Measurements from ENCODE around the gene RRP8. TPM values are rescaled to one million over a fixed set of nuclear protein-coding genes. Genes with fewer than 3 reads are reported as not detected.

The RRP8 gene
- total RNA-seq, 1 experiment from 2014 or later, result 16.0 TPM

DNA sequence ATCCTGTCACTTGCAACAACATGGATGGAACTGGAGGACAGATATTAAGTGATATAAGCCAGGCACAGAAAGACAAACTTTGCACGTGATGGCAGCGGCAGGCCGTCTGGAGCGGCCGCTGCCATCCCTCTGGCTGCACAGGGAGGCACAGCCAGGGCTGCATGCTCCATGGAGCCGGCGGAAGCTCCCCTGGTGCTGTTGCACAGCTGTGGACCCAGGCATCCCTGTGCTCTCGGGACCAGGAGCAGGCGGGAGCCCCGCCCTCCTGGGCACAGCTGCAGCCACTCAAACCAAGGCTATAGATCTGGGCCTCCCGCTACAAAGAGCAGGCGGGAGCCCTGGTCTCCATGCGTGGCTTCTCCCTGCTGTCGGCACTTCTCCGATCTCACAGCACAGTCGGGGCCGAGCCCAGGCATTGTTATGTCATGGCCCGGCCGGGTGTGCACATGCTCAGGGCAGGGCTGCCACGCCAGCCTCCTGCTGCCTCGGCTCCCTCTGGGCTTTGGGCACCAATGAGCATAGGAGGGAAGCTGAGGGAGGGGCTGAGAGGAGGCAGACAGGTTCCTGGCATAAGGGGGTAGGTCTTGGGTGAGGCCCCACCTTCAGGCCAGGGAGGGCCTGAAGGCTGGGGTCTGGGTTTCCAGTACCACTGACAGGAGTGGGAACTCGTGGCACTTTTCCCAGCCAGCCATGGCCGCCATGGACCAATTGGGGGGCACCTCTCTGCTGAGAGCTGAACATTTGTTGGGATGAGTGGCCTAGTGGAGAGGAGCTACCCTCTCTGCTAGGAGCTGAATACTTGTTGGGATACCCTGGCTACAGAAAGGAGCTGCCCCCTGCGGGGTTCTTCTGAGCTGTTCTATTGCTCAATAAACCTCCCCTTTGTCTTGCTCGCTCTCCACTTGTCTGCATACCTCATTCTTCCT lies 16.7 kb downstream of the RRP8 start:
- Histone ChIP-seq H3K56ac (ENCODE audit: insufficient read length, low read depth, low read length) (no peak overlapping the region), H3K23ac (ENCODE audit: insufficient read length, low read depth, low read length) (no peak overlapping the region), H2BK12ac (ENCODE audit: insufficient read length, low read depth, low read length) (no peak overlapping the region), H3K23me2 (ENCODE audit: insufficient read length, low read depth, low read length, poor library complexity, severe bottlenecking) (no peaks in the 10 kb centered on the region), H2BK20ac (ENCODE audit: low read depth, low read length, poor library complexity, severe bottlenecking) (no peak overlapping the region), H3K27me3 (ENCODE audit: insufficient read depth, low read length) (no peaks in the 10 kb centered on the region), H3K4me1 (ENCODE audit: insufficient read depth, low read length) (no peaks in the 10 kb centered on the region), H3K14ac (ENCODE audit: insufficient read depth, low read length) (no peak overlapping the region), H2BK5ac (ENCODE audit: insufficient read length, low read length) (no peak overlapping the region), H3K18ac (ENCODE audit: insufficient read length, low read depth, low read length) (no peak overlapping the region), H3K79me1 (ENCODE audit: insufficient read depth, low read depth, low read length, poor library complexity, severe bottlenecking) (no peaks in the 10 kb centered on the region), H2BK15ac (ENCODE audit: low read depth, low read length) (no peak overlapping the region), H3K9ac (ENCODE audit: extremely low read depth, insufficient read length, low read length) (no peak overlapping the region), H3K4me2 (ENCODE audit: insufficient read depth, insufficient read length, low read length) (no peak overlapping the region), H4K8ac (replicated peaks; ENCODE audit: insufficient read length, low read depth, low read length) (no peak overlapping the region), H3K9me3 (ENCODE audit: control insufficient read depth, low read depth, low read length) (no peaks in the 10 kb centered on the region), H3K79me2 (ENCODE audit: insufficient read depth, low read length) (no peaks in the 10 kb centered on the region), H3K4ac (ENCODE audit: low read depth, low read length) (no peak overlapping the region), H4K20me1 (ENCODE audit: control insufficient read depth, insufficient read depth, insufficient read length) (no peaks in the 10 kb centered on the region), H2AFZ (ENCODE audit: low read length) (no peak overlapping the region), H4K5ac (ENCODE audit: insufficient read length, low read depth, low read length) (no peak overlapping the region), H2BK120ac (ENCODE audit: low read depth, low read length, poor library complexity, severe bottlenecking) (no peak overlapping the region), H3T11ph (ENCODE audit: low read length) (no peak overlapping the region), H3K27ac (ENCODE audit: insufficient read length, low read depth, low read length) (no peak overlapping the region), H2AK5ac (ENCODE audit: insufficient read length, low read length) (no peak overlapping the region), H4K91ac (ENCODE audit: insufficient read length, low read depth, low read length) (no peak overlapping the region)
- no CpG with 5 or more reads among the region's 25 CpGs for WGBS (ENCODE audit: extremely low coverage, insufficient read length, low lambda C conversion rate)
- no peaks in the 10 kb centered on the region for H3K27me3 Mint-ChIP-seq (ENCODE audit: low read depth)
- peaks cover under 1% of the 10 kb centered on the region in 2 experiments; a peak in 3 of 4 replicates for H3K4me1 Mint-ChIP-seq
- peaks cover 7 to 17% (median 9%) of the 10 kb centered on the region in 3 experiments; a peak in 5 of 7 replicates for H3K36me3 Mint-ChIP-seq (ENCODE audit: insufficient read depth in 1 of 3, low read depth in 3 of 3)
- peak overlapping the region in 1 of 3 experiments; percentile 46; a peak in 1 of 7 replicates for H3K27ac Mint-ChIP-seq
- H3K4me3 Mint-ChIP-seq, result no peak overlapping the region
- peaks cover 19 to 20% of the 10 kb centered on the region in 2 experiments for H3K9me3 Mint-ChIP-seq
- TF ChIP-seq, protein P1, sequence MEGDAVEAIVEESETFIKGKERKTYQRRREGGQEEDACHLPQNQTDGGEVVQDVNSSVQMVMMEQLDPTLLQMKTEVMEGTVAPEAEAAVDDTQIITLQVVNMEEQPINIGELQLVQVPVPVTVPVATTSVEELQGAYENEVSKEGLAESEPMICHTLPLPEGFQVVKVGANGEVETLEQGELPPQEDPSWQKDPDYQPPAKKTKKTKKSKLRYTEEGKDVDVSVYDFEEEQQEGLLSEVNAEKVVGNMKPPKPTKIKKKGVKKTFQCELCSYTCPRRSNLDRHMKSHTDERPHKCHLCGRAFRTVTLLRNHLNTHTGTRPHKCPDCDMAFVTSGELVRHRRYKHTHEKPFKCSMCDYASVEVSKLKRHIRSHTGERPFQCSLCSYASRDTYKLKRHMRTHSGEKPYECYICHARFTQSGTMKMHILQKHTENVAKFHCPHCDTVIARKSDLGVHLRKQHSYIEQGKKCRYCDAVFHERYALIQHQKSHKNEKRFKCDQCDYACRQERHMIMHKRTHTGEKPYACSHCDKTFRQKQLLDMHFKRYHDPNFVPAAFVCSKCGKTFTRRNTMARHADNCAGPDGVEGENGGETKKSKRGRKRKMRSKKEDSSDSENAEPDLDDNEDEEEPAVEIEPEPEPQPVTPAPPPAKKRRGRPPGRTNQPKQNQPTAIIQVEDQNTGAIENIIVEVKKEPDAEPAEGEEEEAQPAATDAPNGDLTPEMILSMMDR (conservative IDR thresholded peaks at IDR 0.05), result no peak
- peak; percentile 77 for DNase-seq
